A549 (cell line): ENCODE measurements around the gene MEP1B. TPM values are rescaled to one million over a fixed set of nuclear protein-coding genes. Genes with fewer than 3 reads are reported as not detected.

Experiments used
- ATAC-seq, 2 experiments: fragments of 200-7000 bp in 1 of 2; fragments of >200 bp in 1 of 2; cut with Nextera tagmentation in 1 of 2; cut with Tn5 transposase in 1 of 2; 3 replicates each; pipeline versions ENCODE4 v1.8.0 to v1.9.1; 2018 to 2020; ENCODE audit warnings: mild to moderate bottlenecking in 1 of 2, moderate library complexity in 1 of 2
- CTCF ChIA-PET: fragments of 300-600 bp; sonication (Branson Sonifier 250); formaldehyde crosslinking; extraction: SDS; loops from one replicate; lab custom pipeline; 2021; ENCODE audit warnings: antibody characterized with exemption, inconsistent platforms; lab: Yijun Ruan, JAX
- POLR2A ChIA-PET: fragments of 350-600 bp; formaldehyde crosslinking; extraction: SDS; loops from one replicate; lab custom pipeline; 2021; ENCODE audit warnings: antibody characterized with exemption, inconsistent platforms; lab: Yijun Ruan, JAX
- DNase-seq, 2 experiments: peaks; one replicate each; pipeline versions ENCODE4 v3.0.0 to v3.0.0-alpha.2; 2011 to 2016; ENCODE audit warnings: low read depth in 1 of 2, low spot score in 1 of 2
- FAIRE-seq: peaks from 2 replicates; lab custom pipeline; 2011; peaks lifted over from hg19 to GRCh38; lab: Jason Lieb, UNC
- H3K27ac ChIP-seq, 2 experiments: fragments of >200 bp; sonication (Bioruptor Twin); formaldehyde crosslinking; 3 replicates each; pipeline ENCODE4 v1.5.1; 2016 to 2017
- H3K4me1 ChIP-seq: fragments of >200 bp; sonication (Bioruptor Twin); formaldehyde crosslinking; 3 replicates; pipeline ENCODE4 v1.6.1; 2016
- H3K4me2 ChIP-seq: fragments of >200 bp; sonication (Bioruptor Twin); formaldehyde crosslinking; 3 replicates; pipeline ENCODE4 v1.6.1; 2016
- H3K4me3 ChIP-seq: fragments of >200 bp; sonication (Bioruptor Twin); formaldehyde crosslinking; 3 replicates; pipeline ENCODE4 v1.5.1; 2016
- H3K9me3 ChIP-seq: fragments of >200 bp; sonication (Bioruptor Twin); formaldehyde crosslinking; 3 replicates; pipeline ENCODE4 v1.6.1; 2016
- CBX2 ChIP-seq: fragments of 200-600 bp; sonication (generic); IDR thresholded peaks from 2 replicates; pipeline ENCODE4 v1.6.1; 2016; ENCODE audit warnings: low read depth, mild to moderate bottlenecking, borderline replicate concordance
- FOSB ChIP-seq: fragments of 250-450 bp; sonication (Bioruptor Pico); IDR thresholded peaks from 2 replicates; pipeline ENCODE4 v1.5.0; 2020; ENCODE audit warnings: mild to moderate bottlenecking, moderate library complexity
- FOSL2 ChIP-seq, 2 experiments: fragments of 450-650 bp in 1 of 2; fragments of >200 bp in 1 of 2; sonication (Bioruptor Twin) in 1 of 2; formaldehyde crosslinking; IDR thresholded peaks; 2 replicates each; pipeline versions ENCODE4 v1.5.0 to v1.6.1; 2016 to 2020; ENCODE audit warnings: mild to moderate bottlenecking in 1 of 2, moderate library complexity in 1 of 2
- GATA3 ChIP-seq: IDR thresholded peaks from 2 replicates; pipeline ENCODE4 v1.6.1; 2012; ENCODE audit warnings: borderline replicate concordance
- HEYL ChIP-seq: fragments of 250-450 bp; sonication (Bioruptor Pico); IDR thresholded peaks from 2 replicates; pipeline ENCODE4 v1.8.0; 2021; ENCODE audit warnings: mild to moderate bottlenecking, moderate library complexity
- HOXA7 ChIP-seq: fragments of 250-450 bp; sonication (Bioruptor Pico); IDR thresholded peaks from 2 replicates; pipeline ENCODE4 v1.5.0; 2020; ENCODE audit warnings: mild to moderate bottlenecking, moderate library complexity
- KDM1A ChIP-seq: fragments of 200-600 bp; sonication (generic); IDR thresholded peaks from 2 replicates; pipeline ENCODE4 v1.6.1; 2016; ENCODE audit warnings: low read depth, mild to moderate bottlenecking
- KDM5A ChIP-seq: fragments of 200-600 bp; sonication (generic); IDR thresholded peaks from 2 replicates; pipeline ENCODE4 v1.6.1; 2016; ENCODE audit warnings: antibody characterized with exemption, mild to moderate bottlenecking
- MAZ ChIP-seq: fragments of 150-350 bp; IDR thresholded peaks from 2 replicates; pipeline ENCODE4 v1.6.1; 2014; ENCODE audit warnings: antibody characterized with exemption, low read depth, low read length, borderline replicate concordance
- NPAS2 ChIP-seq: fragments of 250-450 bp; sonication (Bioruptor Pico); IDR thresholded peaks from 2 replicates; pipeline ENCODE4 v1.8.0; 2022; ENCODE audit warnings: mild to moderate bottlenecking, moderate library complexity, borderline replicate concordance
- NR3C1 ChIP-seq: fragments of >200 bp; sonication (Bioruptor Twin); formaldehyde crosslinking; IDR thresholded peaks from 3 replicates; pipeline ENCODE4 v1.6.1; 2017
- RARB ChIP-seq: fragments of 250-450 bp; sonication (Bioruptor Pico); IDR thresholded peaks from 2 replicates; pipeline ENCODE4 v1.8.0; 2021; ENCODE audit warnings: mild to moderate bottlenecking, moderate library complexity
- RFX5 ChIP-seq: fragments of 450-650 bp; IDR thresholded peaks from 2 replicates; pipeline ENCODE4 v1.7.1; 2014; ENCODE audit warnings: antibody characterized with exemption, mild to moderate bottlenecking, moderate library complexity
- RNF2 ChIP-seq: fragments of 200-600 bp; sonication (generic); IDR thresholded peaks from 2 replicates; pipeline ENCODE4 v1.6.1; 2016; ENCODE audit warnings: low read depth, mild to moderate bottlenecking, antibody characterized with exemption, moderate library complexity, borderline replicate concordance
- TFCP2L1 ChIP-seq: fragments of 250-450 bp; sonication (Bioruptor Pico); IDR thresholded peaks from 2 replicates; pipeline ENCODE4 v1.5.0; 2021; ENCODE audit warnings: mild to moderate bottlenecking
- ZNF302 ChIP-seq: fragments of 250-450 bp; sonication (Bioruptor Pico); IDR thresholded peaks from 2 replicates; pipeline ENCODE4 v1.9.0; 2021; ENCODE audit warnings: inconsistent platforms, mild to moderate bottlenecking, moderate library complexity
- ZSCAN20 ChIP-seq: fragments of 250-450 bp; sonication (Bioruptor Pico); IDR thresholded peaks from 2 replicates; pipeline ENCODE4 v1.8.0; 2022; ENCODE audit warnings: mild to moderate bottlenecking, moderate library complexity
- WGBS: methylation state at CpG from one replicate; pipeline ENCODE4 v1.1.6; 2017; ENCODE audit errors: missing lambda C conversion rate; 5-methylcytosine and 5-hydroxymethylcytosine counted together
- polyA minus RNA-seq: library from RNA; depleted of rRNA, polyadenylated mRNA; stranded (reverse); fragments of >200 nt; gene quantifications from 2 replicates; pipeline ENCODE4 v1.2.3, GENCODE V29; 2011; rRNA and poly(A)+ RNA removed
- polyA plus RNA-seq, 4 experiments: library from polyadenylated mRNA; depleted of rRNA in 3 of 4; stranded (reverse); fragments of >200 nt; fragmentation: RNase III in 1 of 4; extraction: RNeasy Plus Mini Kit Qiagen cat#74134 plus additional on column Dnase treatment in 1 of 4; gene quantifications; 2 replicates in 3 of 4; 3 replicates in 1 of 4; pipeline ENCODE4 v1.2.3, GENCODE V29; 2011 to 2017
- TF ChIP-seq, protein P1 (sequence below): fragments of 450-650 bp; IDR thresholded peaks from 2 replicates; pipeline ENCODE4 v1.6.1; 2014; ENCODE audit warnings: antibody characterized with exemption
- TF ChIP-seq, protein P2 (sequence below): fragments of 200-600 bp; sonication (generic); IDR thresholded peaks from 2 replicates; pipeline ENCODE4 v1.6.1; 2016; ENCODE audit warnings: antibody characterized with exemption, mild to moderate bottlenecking, moderate library complexity
- TF ChIP-seq, protein P3 (sequence below): fragments of 150-350 bp; IDR thresholded peaks from 2 replicates; pipeline ENCODE4 v1.6.1; 2014; ENCODE audit warnings: low read depth, mild to moderate bottlenecking, low read length
- TF ChIP-seq, protein P4 (sequence below): fragments of >200 bp; sonication (Bioruptor Twin); formaldehyde crosslinking; IDR thresholded peaks from 2 replicates; pipeline ENCODE4 v1.6.1; 2016
- TF ChIP-seq, protein P5 (sequence below): fragments of 250-450 bp; sonication (Bioruptor Pico); IDR thresholded peaks from 2 replicates; pipeline ENCODE4 v1.5.0; 2020; ENCODE audit warnings: low read depth, mild to moderate bottlenecking, moderate library complexity

MEP1B gene
- 0.04 and 0.05 TPM in 2 replicates for polyA plus RNA-seq (2011; rRNA removed)
- polyA plus RNA-seq (2012; cell fraction: cytosol; rRNA removed): 0.01 TPM in 1 of 2 replicates, not detected in the other
- not detected in 2 replicates for polyA plus RNA-seq (2012; cell fraction: nucleus; rRNA removed)
- 0.04 TPM in 1 of 3 replicates, not detected in the others for polyA plus RNA-seq (2017; fragmentation: RNase III; extraction: RNeasy Plus Mini Kit Qiagen cat#74134 plus additional on column Dnase treatment)
- 0.10 TPM in 1 of 2 replicates, not detected in the other for polyA minus RNA-seq

DNA sequence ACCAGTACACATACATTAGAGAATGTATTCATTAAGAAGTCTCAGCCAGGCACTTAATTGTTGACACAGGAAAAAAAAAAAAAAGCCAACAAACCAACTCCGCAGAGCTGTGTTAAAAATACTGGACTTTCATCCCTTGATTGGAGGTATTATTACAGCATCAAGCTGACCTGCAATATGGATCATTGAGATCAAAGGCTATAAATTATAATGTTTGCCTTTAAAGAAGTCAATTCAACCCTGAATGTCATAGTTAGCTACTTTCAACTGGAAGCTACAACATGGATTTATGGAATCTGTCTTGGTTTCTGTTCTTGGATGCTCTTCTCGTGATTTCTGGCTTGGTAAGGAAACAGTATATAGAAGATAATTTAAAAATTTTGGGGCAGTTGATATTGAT, at the start of gene MEP1B:
Gene MEP1B, plus strand, starts transcription at position 250 of the 400 bp plus-strand sequence. Its CDS starts 32 bp downstream, at position 282.
- no peak within 1 kb of the TSS for H3K27ac ChIP-seq
- H3K9me3 ChIP-seq: no peaks in the 10 kb centered on the region
- no peak within 1 kb of the TSS for H3K4me2 ChIP-seq
- no peak for ATAC-seq
- CTCF ChIA-PET: no interaction called here
- no peak for DNase-seq
- 43% methylated on average over 2 of the region's 2 CpGs for WGBS
- POLR2A ChIA-PET: no interaction called here
- no peak for FAIRE-seq
- TF ChIP-seq, protein P1, sequence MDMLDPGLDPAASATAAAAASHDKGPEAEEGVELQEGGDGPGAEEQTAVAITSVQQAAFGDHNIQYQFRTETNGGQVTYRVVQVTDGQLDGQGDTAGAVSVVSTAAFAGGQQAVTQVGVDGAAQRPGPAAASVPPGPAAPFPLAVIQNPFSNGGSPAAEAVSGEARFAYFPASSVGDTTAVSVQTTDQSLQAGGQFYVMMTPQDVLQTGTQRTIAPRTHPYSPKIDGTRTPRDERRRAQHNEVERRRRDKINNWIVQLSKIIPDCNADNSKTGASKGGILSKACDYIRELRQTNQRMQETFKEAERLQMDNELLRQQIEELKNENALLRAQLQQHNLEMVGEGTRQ: no peak
- TF ChIP-seq FOSB (no peak), KDM5A (no peak), NPAS2 (CRISPR knock-in tag) (no peak), ZSCAN20 (CRISPR knock-in tag) (no peak), ZNF302 (no peak), RARB (no peak), HEYL (CRISPR knock-in tag) (no peak), TFCP2L1 (CRISPR knock-in tag) (no peak), RFX5 (no peak), CBX2 (no peak)
- TF ChIP-seq, protein P2, sequence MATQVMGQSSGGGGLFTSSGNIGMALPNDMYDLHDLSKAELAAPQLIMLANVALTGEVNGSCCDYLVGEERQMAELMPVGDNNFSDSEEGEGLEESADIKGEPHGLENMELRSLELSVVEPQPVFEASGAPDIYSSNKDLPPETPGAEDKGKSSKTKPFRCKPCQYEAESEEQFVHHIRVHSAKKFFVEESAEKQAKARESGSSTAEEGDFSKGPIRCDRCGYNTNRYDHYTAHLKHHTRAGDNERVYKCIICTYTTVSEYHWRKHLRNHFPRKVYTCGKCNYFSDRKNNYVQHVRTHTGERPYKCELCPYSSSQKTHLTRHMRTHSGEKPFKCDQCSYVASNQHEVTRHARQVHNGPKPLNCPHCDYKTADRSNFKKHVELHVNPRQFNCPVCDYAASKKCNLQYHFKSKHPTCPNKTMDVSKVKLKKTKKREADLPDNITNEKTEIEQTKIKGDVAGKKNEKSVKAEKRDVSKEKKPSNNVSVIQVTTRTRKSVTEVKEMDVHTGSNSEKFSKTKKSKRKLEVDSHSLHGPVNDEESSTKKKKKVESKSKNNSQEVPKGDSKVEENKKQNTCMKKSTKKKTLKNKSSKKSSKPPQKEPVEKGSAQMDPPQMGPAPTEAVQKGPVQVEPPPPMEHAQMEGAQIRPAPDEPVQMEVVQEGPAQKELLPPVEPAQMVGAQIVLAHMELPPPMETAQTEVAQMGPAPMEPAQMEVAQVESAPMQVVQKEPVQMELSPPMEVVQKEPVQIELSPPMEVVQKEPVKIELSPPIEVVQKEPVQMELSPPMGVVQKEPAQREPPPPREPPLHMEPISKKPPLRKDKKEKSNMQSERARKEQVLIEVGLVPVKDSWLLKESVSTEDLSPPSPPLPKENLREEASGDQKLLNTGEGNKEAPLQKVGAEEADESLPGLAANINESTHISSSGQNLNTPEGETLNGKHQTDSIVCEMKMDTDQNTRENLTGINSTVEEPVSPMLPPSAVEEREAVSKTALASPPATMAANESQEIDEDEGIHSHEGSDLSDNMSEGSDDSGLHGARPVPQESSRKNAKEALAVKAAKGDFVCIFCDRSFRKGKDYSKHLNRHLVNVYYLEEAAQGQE: no peak
- TF ChIP-seq, protein P3, sequence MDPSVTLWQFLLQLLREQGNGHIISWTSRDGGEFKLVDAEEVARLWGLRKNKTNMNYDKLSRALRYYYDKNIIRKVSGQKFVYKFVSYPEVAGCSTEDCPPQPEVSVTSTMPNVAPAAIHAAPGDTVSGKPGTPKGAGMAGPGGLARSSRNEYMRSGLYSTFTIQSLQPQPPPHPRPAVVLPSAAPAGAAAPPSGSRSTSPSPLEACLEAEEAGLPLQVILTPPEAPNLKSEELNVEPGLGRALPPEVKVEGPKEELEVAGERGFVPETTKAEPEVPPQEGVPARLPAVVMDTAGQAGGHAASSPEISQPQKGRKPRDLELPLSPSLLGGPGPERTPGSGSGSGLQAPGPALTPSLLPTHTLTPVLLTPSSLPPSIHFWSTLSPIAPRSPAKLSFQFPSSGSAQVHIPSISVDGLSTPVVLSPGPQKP: no peak
- H3K4me1 ChIP-seq: no peaks in the 10 kb centered on the region
- no peak within 1 kb of the TSS for H3K4me3 ChIP-seq

DNA sequence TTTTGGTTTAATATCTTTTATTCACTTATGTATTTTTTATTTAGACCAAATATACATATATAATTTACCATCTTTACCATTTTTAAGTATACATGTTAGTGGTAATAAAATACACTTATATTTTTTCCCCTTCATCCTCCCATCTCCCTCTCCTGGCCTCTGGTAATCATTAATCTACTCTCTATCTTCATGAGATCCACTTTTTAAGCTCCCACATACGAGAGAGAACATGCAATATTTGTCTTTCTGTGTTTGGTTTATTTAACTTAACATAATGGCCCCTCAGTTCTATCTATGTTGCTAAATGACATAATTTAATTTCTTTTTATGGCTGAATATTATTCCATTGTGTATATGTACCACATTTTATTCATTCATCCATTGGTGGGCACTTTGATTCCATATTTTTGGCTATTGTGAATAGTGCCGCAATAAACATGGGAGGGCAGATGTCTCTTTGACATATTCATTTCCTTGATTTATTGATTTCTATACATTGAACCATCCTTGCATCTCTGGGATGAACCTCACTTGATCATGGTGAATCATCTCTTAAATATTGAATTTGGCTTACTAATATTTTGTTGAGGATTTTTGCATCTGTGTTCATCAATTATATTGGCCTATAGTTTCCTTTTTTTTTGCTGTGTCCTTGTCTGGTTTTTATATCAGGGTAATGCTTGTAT, 41.5 kb upstream of the MEP1B start:
- POLR2A ChIA-PET: no interaction called here
- DNase-seq (no peak), FAIRE-seq (no peak), ATAC-seq (no peak)
- no peaks in the 10 kb centered on the region for H3K9me3 ChIP-seq
- no peak overlapping the region for H3K4me2 ChIP-seq
- TF ChIP-seq NR3C1 (no peak), RNF2 (no peak), FOSL2 (IDR thresholded peaks at IDR 0.05) (no peak), FOSL2 (CRISPR knock-in tag; IDR thresholded peaks at IDR 0.05) (no peak), HOXA7 (no peak), KDM1A (no peak), MAZ (no peak), RFX5 (no peak), GATA3 (no peak), KDM5A (no peak)
- TF ChIP-seq, protein P4, sequence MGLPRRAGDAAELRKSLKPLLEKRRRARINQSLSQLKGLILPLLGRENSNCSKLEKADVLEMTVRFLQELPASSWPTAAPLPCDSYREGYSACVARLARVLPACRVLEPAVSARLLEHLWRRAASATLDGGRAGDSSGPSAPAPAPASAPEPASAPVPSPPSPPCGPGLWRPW: no peak
- TF ChIP-seq, protein P5, sequence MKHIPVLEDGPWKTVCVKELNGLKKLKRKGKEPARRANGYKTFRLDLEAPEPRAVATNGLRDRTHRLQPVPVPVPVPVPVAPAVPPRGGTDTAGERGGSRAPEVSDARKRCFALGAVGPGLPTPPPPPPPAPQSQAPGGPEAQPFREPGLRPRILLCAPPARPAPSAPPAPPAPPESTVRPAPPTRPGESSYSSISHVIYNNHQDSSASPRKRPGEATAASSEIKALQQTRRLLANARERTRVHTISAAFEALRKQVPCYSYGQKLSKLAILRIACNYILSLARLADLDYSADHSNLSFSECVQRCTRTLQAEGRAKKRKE (CRISPR knock-in tag): no peak
- 53% methylated on average over 2 of the region's 2 CpGs for WGBS
- no peak overlapping the region for H3K4me3 ChIP-seq
- H3K27ac ChIP-seq: no peak overlapping the region
- no peaks in the 10 kb centered on the region for H3K4me1 ChIP-seq
- CTCF ChIA-PET: interaction anchor here (2.1 kb wide), 1 partner anchor 9 kb away, joined by 7 read pairs; no protein-coding TSS in a partner anchor
